Ammon's horn (tissue), 1 donor: ENCODE results near the gene ACSM2B.
"Not testable (repeated sequence)": the region's sequence is repeated elsewhere in the genome, so short reads cannot be mapped to it uniquely, and the experiment has no call there.

ENCODE experiments used
- DNase-seq: peaks from one replicate; pipeline ENCODE4 v3.0.0-alpha.2; 2016; ENCODE audit warnings: low spot score

ACSM2B gene

GRCh38 chr16:20595694-20596093, 19.5 kb upstream of the ACSM2B start:
- not testable (repeated sequence) for DNase-seq

DNA sequence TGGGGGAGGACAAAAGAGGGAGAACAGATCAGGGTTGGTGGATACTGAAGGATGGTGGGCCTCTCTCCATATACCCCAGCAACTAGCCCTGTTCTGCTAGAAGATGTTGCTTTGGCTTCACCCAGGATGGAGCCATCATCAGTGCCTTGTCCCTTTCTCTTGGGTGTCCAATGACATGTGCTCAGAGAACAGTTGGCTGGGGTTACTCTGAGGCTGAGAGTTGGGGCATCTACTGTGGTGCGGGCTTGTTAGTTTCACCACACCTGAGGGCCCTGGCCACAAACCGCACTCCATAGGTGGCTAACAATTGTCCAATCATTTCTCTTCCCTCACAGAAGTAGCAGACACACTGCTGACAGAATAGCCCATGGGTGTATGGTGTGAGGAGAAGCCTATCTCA, 18.9 kb upstream of the ACSM2B start:
- not testable (repeated sequence) for DNase-seq

- not testable (repeated sequence) for DNase-seq
Measured at GRCh38 chr16:20592780-20593179, 16.6 kb upstream of the ACSM2B start.

- not testable (repeated sequence) for DNase-seq
Measured at GRCh38 chr16:20589486-20589885, 13.3 kb upstream of the ACSM2B start.

- DNase-seq = not testable (repeated sequence)
Measured at GRCh38 chr16:20587645-20588074, 11.5 kb upstream of the ACSM2B start.

DNA sequence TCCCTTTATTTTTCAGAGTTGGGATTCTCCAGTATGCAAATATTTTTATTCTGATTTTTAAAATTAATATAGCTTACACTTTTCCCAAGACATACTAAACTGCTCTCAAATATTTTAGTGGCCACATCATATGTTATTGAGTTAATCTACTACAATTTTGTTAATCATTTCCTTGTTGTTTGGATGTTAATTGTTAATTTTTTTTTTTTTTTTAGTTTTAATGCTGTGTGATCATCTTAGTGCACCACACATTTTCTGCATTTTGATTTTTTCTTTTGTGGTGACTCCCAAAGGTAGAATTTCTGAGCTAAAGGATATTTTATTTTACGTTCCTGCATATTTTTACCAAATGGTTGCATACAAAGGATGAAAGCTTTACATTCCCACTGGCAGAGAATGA, 10.5 kb upstream of the ACSM2B start:
- not testable (repeated sequence) for DNase-seq

GRCh38 chr16:20586112-20586511, 9.9 kb upstream of the ACSM2B start:
- DNase-seq = not testable (repeated sequence)

GRCh38 chr16:20580487-20581259, 4.5 kb upstream of the ACSM2B start:
- DNase-seq = not testable (repeated sequence)

DNA sequence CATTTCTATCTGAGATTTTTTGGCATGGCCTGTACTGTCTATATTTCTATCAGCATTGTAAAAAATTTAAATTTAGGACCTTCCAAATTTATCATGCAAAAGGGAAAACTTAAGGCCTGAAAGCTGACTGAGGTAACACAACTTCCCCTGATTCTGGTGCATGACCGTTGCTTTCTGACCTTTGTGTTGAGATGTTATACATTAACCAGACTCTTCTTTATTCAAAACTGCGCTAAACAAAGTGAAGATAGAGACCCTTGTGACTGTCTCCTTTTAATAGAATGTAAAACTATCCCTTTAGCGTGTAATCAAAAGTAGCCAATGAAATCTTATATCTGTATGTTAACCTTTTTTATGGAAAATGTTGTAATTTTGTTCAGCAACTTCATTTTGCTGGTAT, 1.9 kb upstream of the ACSM2B start:
- not testable (repeated sequence) for DNase-seq

DNA sequence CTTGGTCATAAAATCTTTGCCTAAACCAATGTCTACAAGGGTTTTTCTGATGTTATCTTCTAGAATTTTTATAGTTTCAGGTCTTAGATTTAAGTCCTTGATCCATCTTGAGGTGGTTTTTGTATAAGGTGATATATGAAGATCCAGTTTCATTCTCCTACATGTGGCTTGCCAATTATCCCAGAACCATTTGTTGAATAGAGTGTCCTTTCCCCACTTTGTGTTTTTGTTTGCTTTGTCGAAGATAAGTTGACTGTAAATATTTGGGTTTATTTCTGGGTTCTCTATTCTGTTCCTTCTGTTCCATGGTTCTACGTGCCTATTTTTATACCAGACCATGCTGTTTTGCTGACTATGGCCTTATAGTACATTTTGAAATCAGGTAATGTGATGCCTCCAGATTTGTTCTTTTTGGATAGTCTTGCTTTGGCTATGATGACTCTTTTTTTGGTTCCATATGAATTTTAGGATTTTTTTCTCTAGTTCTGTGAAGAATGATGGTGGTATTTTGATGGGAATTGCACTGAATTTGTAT, 7.0 kb downstream of the ACSM2B start:
- DNase-seq = not testable (repeated sequence)

DNA sequence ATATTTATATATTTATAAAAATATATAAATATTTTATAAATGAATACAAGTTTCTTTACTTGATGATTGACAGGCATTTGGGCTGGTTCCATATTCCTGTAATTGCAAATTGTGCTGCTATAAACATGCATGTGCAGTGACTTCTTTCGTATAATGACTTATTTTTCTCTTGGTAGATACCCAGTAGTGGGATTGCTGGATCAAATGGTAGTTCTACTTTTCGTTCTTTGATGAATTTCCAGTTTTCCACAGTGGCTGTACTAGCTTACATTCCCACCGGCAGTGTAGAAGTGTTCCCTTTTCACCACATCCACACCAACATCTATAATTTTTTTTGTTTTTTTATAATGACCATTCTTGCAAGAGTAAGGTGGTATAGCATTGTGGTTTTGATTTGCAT, 7.8 kb downstream of the ACSM2B start:
- DNase-seq = no peak

GRCh38 chr16:20566864-20567263, 9.3 kb downstream of the ACSM2B start:
- no peak for DNase-seq

GRCh38 chr16:20565334-20565733, 10.8 kb downstream of the ACSM2B start:
- not testable (repeated sequence) for DNase-seq

DNA sequence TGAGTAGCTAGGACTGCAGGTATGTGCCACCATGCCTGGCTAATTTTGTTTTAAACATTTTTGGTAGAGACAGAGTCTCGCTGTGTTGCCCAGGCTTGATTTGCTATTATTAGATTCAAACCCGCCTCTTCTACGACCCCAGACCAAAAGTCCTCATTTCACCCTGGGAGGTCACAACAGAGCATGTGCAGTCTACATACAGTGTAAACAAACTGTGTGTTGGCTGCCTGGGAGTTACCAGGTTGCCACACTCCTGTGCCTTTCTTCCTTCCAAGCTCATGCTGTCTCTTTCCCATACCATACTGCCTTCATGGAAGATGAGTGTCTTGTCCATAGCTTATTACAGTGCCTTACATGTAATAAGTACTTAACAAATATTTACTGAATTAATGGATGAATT, 11.9 kb downstream of the ACSM2B start:
- not testable (repeated sequence) for DNase-seq

- DNase-seq = not testable (repeated sequence)
Measured at GRCh38 chr16:20555628-20556027, 20.5 kb downstream of the ACSM2B start.

DNA sequence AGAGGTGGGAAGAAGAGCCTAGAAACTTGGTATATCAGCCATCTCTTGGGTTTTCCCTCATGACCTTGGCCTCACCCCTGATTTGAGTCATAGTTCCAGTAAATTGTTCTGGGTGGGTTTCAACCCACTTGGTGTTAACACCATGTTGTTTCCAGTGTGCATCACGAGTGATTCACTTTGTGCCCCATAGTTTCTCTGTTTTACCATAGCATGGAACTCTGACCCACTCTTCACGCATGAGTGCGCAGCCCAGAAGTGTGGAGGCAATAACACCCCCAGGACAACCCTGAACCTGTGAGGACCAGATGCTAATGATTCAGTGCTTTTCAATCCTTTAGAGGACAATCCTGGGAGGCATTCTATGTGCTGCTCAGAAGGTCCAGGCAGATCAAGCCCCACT, 21.5 kb downstream of the ACSM2B start:
- not testable (repeated sequence) for DNase-seq

GRCh38 chr16:20553493-20553892, 22.7 kb downstream of the ACSM2B start:
- not testable (repeated sequence) for DNase-seq

DNA sequence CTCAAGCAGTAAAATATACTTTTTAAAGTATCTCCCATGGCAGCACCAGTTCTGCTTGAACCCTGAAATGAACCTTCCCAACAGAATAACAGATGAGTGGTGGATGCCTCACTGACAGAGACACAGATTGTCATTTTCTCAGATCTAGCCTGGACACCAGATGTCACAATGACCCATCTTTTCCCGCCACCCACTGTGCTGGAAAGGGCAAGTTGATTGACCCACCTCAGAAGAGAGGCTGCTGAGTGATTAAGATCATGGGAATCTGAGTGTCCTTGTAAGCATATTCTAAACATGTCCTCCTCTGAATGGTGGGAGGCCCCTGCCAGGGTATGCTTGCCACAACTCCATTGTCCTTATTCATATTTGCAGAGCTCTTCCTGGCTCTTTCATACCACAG, 29.2 kb downstream of the ACSM2B start:
- DNase-seq = not testable (repeated sequence)

GRCh38 chr16:20546278-20546853, 29.8 kb downstream of the ACSM2B start:
- DNase-seq = not testable (repeated sequence)

- DNase-seq = not testable (repeated sequence)
Measured at GRCh38 chr16:20540603-20541316, 35.4 kb downstream of the ACSM2B start.

DNA sequence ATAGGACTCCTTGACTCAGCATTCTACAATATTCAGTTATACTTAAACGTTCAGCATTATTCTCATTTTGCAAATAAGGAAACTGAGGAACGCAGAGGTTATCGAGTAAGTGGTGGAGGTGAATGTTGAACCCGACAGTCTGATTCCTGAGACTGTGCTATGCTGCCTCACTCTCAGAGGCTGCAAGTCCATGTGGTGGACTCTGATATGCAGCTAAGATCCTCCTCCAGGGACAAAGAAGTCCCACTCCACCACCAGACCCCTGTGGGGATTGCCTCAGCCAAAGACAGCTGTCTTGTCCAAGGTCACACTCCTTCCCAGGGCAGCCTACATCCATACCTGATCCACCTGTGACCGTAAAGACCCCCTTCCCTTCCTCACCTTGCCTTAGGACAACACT, 37.5 kb downstream of the ACSM2B start:
- DNase-seq = no peak

DNA sequence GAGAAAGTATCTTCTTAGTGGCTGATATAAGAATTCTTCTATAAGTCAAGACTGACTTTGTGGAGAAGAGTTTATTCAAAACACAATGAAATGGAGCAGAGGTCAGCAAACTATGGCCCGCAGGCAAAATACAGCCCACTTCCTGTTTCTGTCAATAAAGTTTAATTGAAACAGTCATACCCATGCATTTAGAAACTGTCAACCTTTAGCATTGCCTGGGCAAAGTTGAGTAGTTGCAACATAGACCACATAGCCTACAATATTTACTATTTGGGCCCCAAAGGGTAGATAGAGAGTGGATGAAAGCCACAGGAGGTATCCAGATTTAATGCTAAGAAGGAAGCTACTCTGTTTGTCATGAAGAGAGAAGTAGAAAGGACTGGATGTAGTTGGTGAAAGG, 38.0 kb downstream of the ACSM2B start:
- DNase-seq = no peak

GRCh38 chr16:20536669-20537068, 39.5 kb downstream of the ACSM2B start:
- not testable (repeated sequence) for DNase-seq
